ENCODE data around the gene LIME1.

Gene LIME1

GRCh38 chr20:63751471-63752271 lies 15.2 kb downstream of the LIME1 start:
- peak; percentile 36 for DNase-seq

DNA sequence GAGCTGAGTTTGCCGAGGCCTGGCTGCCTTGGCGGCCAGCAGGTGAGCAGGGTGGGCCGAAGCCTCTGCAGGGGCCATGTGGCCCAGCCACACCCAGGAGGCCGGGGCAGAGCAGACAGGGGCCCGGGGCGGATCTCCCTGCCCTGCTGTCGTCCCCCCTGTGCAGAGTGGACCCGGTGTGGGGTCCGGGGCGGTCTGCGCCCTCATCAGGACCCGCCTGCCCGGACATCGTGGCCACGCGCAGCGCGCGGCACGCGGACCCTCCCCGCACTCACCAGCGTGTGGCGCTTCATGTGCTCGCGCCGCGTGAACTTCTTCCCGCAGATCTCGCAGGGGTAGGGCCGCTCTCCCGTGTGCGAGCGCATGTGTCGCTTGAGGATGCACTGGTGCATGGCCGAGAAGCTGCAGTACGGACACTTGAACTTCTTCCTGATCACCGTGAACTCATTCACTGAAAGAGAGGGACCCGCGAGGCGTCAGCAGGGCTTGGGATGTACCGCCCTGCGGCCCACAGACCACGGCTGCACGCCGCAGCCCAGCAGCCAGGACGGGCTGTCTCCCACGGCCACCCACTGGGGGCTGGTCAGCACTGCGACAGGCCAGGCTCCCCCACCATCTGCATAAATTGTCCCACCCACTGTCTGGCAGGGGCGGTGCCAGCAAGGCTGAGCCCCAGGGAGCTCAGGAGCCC lies 16.1 kb downstream of the LIME1 start:
- DNase-seq = peak; percentile 38

- DNase-seq = no peak
Measured at GRCh38 chr20:63753381-63753780, 16.9 kb downstream of the LIME1 start.

DNA sequence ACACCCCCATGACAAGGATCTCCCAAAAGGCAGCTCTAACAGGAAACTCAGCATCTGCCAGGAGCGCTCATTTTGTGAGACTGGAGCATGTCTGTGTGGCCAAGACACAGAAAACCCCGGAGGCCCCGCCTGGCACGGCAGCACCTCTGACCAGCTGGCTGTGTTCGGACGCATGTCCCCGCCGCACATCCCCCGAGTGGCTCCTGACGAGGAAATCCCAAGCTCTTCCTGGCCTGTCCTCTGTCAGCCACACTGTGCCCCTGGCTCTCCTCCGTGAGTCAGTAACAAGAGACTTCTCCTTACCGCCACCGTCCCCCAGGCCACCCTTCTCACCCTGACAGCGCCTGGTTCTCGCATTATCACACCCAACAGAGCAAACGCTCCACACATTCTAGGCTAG lies 17.5 kb downstream of the LIME1 start:
- no peak for DNase-seq

DNA sequence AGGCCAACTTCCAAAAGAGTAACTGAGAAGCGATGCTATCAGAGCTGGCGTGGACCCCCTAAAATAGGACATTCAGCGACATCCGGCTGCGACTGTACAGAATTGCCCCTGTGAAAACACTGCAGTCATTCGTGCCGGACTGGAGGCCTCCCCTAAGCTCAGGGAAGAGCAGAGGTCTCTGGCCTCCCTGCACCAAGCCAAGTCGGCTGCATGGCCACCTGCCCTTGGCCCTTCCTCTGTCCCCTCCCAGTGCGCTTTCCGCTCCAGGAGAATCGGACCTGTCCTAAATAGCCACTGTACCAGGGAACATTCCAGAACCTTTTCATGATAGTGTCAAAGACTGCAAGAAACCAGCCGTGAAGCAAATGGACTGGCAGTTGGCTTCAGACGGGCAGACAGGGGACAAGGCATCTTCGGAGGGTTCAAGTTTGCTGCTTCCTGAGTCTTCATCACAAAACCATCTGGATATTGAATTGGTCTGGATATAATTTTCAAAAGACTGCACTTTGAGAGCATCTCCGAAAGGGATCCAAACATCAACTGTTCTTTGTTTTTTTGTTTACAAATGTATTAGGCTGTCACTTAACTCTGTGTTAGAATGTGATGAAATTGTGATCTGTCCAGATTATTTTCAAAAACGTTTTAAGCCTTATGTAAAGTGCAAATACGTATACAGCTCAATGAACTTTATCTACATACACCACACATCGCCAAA lies 19.6 kb downstream of the LIME1 start:
- DNase-seq = no peak

GRCh38 chr20:63756648-63756991 lies 20.2 kb downstream of the LIME1 start:
- DNase-seq = no peak

- DNase-seq = no peak
Measured at GRCh38 chr20:63758152-63758551, 21.7 kb downstream of the LIME1 start.

DNA sequence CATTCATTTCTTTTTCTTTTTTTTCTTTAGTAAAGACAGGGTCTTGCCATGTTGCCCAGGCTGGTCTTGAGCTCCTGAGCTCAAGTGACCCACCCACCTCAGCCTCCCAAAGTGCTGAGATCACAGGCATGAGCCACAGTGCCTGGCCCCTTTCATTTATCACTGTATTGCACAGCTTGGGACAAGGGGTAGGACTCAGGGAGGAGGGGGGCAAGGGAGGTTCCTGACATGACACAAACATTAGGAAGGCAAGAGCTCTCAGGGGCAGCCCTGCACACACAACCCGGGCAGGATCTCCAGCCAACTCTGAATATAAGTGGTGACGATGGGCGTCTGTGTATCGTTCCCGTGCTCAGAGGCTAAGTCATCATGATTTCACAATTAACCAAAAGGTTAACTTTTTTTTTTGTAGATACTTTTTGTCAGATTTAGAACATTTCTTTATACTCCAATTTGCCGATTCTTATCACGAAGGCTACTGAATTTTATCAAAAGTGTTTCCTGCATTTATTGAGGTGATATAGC lies 23.0 kb downstream of the LIME1 start:
- DNase-seq = no peak

GRCh38 chr20:63765082-63765873 lies 28.8 kb downstream of the LIME1 start:
- no peak for DNase-seq

- DNase-seq = no peak
Measured at GRCh38 chr20:63765902-63766301, 29.4 kb downstream of the LIME1 start.

DNA sequence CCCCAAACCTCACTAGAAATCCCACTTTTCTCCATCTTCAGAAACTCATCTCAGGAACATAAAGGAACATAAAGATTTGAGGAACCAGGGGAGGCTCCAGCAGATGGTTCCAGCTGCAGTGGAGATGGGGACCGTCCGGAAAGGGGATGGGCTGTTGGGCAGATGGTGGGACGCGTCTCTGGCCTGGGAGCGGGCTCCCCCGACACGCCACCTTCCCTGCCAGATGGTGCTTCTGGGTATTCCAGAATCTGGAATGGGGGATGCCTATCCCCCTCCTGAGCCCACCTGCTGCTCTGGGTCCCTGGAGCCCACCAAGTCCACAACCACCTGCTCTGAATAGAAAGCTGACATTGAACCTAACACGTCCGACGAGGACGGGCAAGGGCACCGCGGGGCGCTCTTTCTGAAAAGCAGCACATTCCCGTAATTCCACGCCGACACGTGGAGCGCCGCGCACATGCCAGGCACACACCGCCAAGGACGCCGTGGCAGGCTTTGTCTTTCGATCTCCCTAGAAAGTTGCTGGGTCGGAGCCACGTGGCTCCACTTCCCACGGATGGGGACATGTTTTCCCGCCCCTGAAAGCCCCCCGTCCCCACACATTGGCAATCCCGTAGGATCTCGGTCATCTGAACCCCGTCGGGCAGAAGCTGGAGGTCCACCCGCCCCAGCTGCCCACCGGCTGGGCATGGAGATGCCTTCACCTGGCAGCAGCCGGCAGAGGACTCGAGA lies 30.4 kb downstream of the LIME1 start:
- no peak for DNase-seq

GRCh38 chr20:63767456-63767855 lies 31.0 kb downstream of the LIME1 start:
- DNase-seq = no peak

DNA sequence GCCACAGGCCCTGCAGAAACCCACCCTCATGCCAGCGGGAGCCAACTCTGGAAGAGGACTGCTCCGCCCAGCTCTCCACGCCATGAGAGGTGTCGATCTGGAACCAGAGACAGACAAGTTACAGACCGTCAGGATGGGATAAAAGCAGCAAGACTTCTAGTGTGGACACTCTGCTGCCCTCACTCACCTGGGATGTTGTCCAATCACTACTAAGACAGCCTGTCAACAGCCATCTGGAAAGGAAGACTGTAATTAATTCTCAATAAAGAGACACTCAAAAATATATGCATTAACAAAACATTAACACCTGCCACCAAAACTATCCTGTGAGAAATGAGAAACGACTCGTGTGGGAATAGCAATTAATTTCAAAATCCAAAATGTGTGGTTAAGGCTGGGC lies 31.4 kb downstream of the LIME1 start:
- DNase-seq = no peak

DNA sequence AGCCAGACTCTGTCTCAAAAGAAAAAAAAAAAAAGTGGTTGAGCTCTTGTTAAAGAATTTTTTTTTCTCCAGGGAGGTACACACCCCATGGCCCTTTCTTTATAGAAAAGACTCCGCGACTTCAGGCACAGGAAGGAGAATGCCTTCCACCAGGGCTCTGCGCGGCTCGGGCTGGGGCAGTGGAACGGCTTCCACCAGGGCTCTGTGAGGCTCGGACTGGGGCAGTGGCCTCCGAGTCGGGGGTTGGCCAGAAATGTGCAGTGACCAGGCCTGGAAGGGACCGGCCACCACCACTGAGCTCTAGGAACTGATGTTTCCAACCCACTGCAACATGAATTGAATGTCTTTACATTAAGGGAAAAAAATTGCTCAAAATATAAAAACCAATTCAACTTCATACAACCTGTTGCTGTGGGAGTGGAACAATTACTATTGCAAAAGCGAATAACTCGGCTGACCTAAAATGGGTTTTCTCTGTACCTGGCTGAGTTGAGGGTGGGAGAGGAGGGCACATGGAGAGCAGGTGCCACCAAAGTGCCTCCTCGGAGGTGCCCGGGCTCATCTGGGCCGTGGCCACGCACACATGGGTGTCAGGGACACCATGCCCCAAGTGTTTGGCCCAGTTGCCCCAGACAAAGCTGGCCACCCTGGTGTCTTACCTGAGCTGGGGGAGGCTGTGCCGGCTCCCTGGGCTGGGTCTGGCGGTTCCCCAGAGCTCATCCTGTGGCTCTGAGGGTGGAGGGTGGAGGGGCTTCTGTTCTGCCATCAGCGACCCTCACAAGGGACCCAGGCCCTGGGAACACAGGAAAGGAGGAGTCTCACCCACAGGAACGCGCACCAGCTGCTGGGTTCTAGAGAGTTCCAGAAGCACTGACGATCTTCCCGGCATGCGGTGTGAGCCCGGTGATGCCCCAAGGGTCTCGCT lies 32.4 kb downstream of the LIME1 start:
- DNase-seq = no peak

DNA sequence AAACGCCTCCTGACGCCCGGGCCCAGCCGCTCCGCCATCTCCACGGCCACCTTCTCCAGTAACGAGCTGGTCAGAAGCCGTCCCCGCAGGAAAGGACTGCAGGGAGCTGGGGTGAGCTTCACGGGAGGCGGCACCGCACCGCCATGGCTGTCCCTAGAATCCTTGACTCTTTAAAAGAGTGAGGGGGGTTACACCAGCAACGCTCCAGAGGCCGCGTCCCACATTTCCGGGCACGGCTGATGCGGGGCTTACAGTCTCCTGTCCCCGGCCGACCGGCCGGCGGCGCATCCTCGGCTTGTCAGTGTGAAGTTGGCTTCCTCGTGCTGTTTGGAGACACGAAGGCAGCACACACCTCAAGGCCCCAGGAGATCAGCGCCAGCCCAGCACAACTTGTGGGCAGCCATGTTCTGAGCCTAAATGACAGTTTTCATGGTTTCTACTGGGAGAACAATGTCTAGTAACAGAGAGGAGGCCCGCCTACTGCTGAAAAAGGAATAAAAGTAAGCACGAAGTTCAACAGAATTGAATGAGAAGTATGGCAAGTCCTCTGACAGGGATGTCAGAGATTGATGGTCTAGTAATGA lies 33.5 kb downstream of the LIME1 start:
- DNase-seq = no peak

DNA sequence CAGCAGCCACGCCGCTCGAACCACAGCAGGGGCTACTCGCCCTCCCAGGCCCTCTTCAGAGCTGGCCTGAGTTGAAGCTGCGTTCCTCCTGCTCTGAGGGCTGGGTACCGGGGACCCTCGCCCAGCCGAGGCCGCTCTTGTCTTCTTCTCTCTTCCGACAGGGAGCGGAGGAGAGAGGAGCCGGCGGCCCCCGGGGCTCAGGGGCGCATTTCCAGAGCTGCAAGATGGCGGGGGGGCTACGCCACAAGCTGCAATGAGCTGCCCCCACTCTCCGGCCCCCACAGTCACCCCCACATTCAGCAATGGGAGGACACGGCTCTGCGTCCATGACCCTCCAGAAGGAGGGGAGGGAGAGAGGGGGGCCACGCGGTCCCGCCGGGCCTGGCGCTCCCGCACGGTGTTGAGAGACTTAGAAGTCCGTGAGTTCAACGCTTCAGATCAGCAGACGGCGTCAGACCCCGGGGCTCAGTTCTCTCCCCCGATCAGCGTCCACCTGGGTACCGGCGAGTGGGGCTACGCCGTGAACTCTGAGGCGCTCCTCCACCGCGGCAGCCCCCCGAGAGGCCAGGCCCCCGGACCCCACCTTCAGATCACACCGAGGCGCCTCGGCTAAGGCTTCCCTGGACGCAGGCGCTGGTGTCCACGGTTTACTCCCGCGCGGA lies 34.7 kb downstream of the LIME1 start:
- DNase-seq = no peak

- DNase-seq = no peak
Measured at GRCh38 chr20:63772781-63773518, 36.5 kb downstream of the LIME1 start.

GRCh38 chr20:63773571-63774241 lies 37.2 kb downstream of the LIME1 start:
- no peak for DNase-seq

GRCh38 chr20:63774306-63774705 lies 37.8 kb downstream of the LIME1 start:
- no peak for DNase-seq
